ENCODE measurements around the gene ERI2. TPM values are rescaled to one million over a fixed set of nuclear protein-coding genes. Genes with fewer than 3 reads are reported as not detected.

Gene ERI2
- total RNA-seq, 1 donor from 2014 or later, result 4.5 TPM

- intact Hi-C loops (cut with micrococcal nuclease), result no loop called here
- POLR2A ChIA-PET, result no interaction called here
- Mint-ChIP-seq H3K27me3 (no peaks in the 10 kb centered on the region), H3K27ac (no peak overlapping the region), H3K4me3 (no peak overlapping the region), H3K9me3 (no peaks in the 10 kb centered on the region), H3K36me3 (ENCODE audit: low read depth) (no peaks in the 10 kb centered on the region), H3K4me1 (no peaks in the 10 kb centered on the region)
- ATAC-seq (ENCODE audit: low read depth), result no peak
- TF ChIP-seq CTCF (IDR thresholded peaks at IDR 0.05), result no peak
- no peak for DNase-seq
- CTCF ChIA-PET, result interaction anchor here (0.6 kb wide), 1 partner anchor 36 kb away, joined by 3 read pairs; the partner anchor contains the start of gene ACSM3
These were observed 6.7 kb downstream of the ERI2 start for GRCh38 chr16:20799599-20799998.

GRCh38 chr16:20798364-20798763, 7.9 kb downstream of the ERI2 start:
- no peak for DNase-seq
- no peak overlapping the region for H3K27ac Mint-ChIP-seq
- intact Hi-C loops (cut with micrococcal nuclease), result no loop called here
- H3K36me3 Mint-ChIP-seq (ENCODE audit: low read depth), result no peaks in the 10 kb centered on the region
- no peak for ATAC-seq (ENCODE audit: low read depth)
- no peak for TF ChIP-seq CTCF (IDR thresholded peaks at IDR 0.05)
- no peaks in the 10 kb centered on the region for H3K9me3 Mint-ChIP-seq
- no peak overlapping the region for H3K4me3 Mint-ChIP-seq
- H3K4me1 Mint-ChIP-seq, result no peaks in the 10 kb centered on the region
- no peaks in the 10 kb centered on the region for H3K27me3 Mint-ChIP-seq
- POLR2A ChIA-PET, result no interaction called here
- CTCF ChIA-PET, result no interaction called here

- CTCF ChIA-PET, result no interaction called here
- POLR2A ChIA-PET, result interaction anchor here (0.6 kb wide), 1 partner anchor 1519 kb away, joined by 4 read pairs; no protein-coding TSS in a partner anchor
- Mint-ChIP-seq H3K4me1 (no peaks in the 10 kb centered on the region), H3K9me3 (no peaks in the 10 kb centered on the region), H3K27ac (no peak overlapping the region), H3K27me3 (no peaks in the 10 kb centered on the region), H3K36me3 (ENCODE audit: low read depth) (no peaks in the 10 kb centered on the region), H3K4me3 (no peak overlapping the region)
- DNase-seq (no peak), ATAC-seq (ENCODE audit: low read depth) (no peak)
- no peak for TF ChIP-seq CTCF (IDR thresholded peaks at IDR 0.05)
- intact Hi-C loops (cut with micrococcal nuclease), result no loop called here
These were observed 14.2 kb downstream of the ERI2 start for GRCh38 chr16:20791923-20792612.

- POLR2A ChIA-PET, result no interaction called here
- no peaks in the 10 kb centered on the region for H3K9me3 Mint-ChIP-seq
- TF ChIP-seq CTCF (IDR thresholded peaks at IDR 0.05), result no peak
- H3K36me3 Mint-ChIP-seq (ENCODE audit: low read depth), result no peaks in the 10 kb centered on the region
- H3K4me1 Mint-ChIP-seq, result no peaks in the 10 kb centered on the region
- no peak for ATAC-seq (ENCODE audit: low read depth)
- CTCF ChIA-PET, result no interaction called here
- H3K27me3 Mint-ChIP-seq, result no peaks in the 10 kb centered on the region
- no peak for DNase-seq
- intact Hi-C loops (cut with micrococcal nuclease), result no loop called here
- no peak overlapping the region for H3K4me3 Mint-ChIP-seq
- no peak overlapping the region for H3K27ac Mint-ChIP-seq
These were observed 17.1 kb downstream of the ERI2 start for GRCh38 chr16:20789130-20789529.

- no peak overlapping the region for H3K4me3 Mint-ChIP-seq
- intact Hi-C loops (cut with micrococcal nuclease), result no loop called here
- ChIA-PET POLR2A (no interaction called here), CTCF (no interaction called here)
- no peak overlapping the region for H3K27ac Mint-ChIP-seq
- H3K27me3 Mint-ChIP-seq, result no peaks in the 10 kb centered on the region
- DNase-seq, result no peak
- no peak for ATAC-seq (ENCODE audit: low read depth)
- no peaks in the 10 kb centered on the region for H3K4me1 Mint-ChIP-seq
- no peak for TF ChIP-seq CTCF (IDR thresholded peaks at IDR 0.05)
- H3K36me3 Mint-ChIP-seq (ENCODE audit: low read depth), result no peaks in the 10 kb centered on the region
- H3K9me3 Mint-ChIP-seq, result no peaks in the 10 kb centered on the region
These were observed 22.1 kb downstream of the ERI2 start for GRCh38 chr16:20784204-20784603.
